LNCaP clone FGC (cell line): Measurements from ENCODE around the gene HDGFL2.

Experiments used
- DNase-seq: peaks from one replicate; pipeline ENCODE4 v3.0.0-alpha.2; 2011; ENCODE audit warnings: low read depth
- H3K4me3 ChIP-seq: 2 replicates; pipeline ENCODE4 v1.5.1; 2011; ENCODE audit warnings: mild to moderate bottlenecking, low read depth, low read length, control low read depth
- CTCF ChIP-seq: IDR thresholded peaks from 2 replicates; pipeline ENCODE4 v1.5.1; 2012; ENCODE audit warnings: mild to moderate bottlenecking; ENCODE audit not compliant: control insufficient read depth, insufficient read depth; ENCODE audit errors: extremely low read depth

HDGFL2 gene

GRCh38 chr19:4471403-4472173 lies 509 bp upstream of the HDGFL2 start:
- peak; percentile 100 for DNase-seq
- peak overlapping the region; percentile 64 for H3K4me3 ChIP-seq
- TF ChIP-seq CTCF: no peak

GRCh38 chr19:4473011-4473762 lies 1.1 kb downstream of the HDGFL2 start:
- DNase-seq: no peak
- H3K4me3 ChIP-seq: peak overlapping the region; percentile 98
- TF ChIP-seq CTCF: no peak

GRCh38 chr19:4473763-4474513 lies 1.8 kb downstream of the HDGFL2 start:
- peak overlapping the region; percentile 98; the same call in 1 of the 2 replicates for H3K4me3 ChIP-seq
- no peak for TF ChIP-seq CTCF
- DNase-seq: no peak

GRCh38 chr19:4474514-4475022 lies 2.5 kb downstream of the HDGFL2 start:
- TF ChIP-seq CTCF: no peak
- DNase-seq: no peak
- no peak overlapping the region for H3K4me3 ChIP-seq

- TF ChIP-seq CTCF: no peak
- H3K4me3 ChIP-seq: no peak overlapping the region
- DNase-seq: no peak
Observed at GRCh38 chr19:4477034-4477801, 5.1 kb downstream of the HDGFL2 start.

- no peak for DNase-seq
- TF ChIP-seq CTCF: no peak
- no peak overlapping the region for H3K4me3 ChIP-seq
Observed at GRCh38 chr19:4482721-4483364, 10.7 kb downstream of the HDGFL2 start.
